Measurements from ENCODE around the gene BCL7B. TPM values are rescaled to one million over a fixed set of nuclear protein-coding genes. Genes with fewer than 3 reads are reported as not detected.
"Not testable (repeated sequence)": the region's sequence is repeated elsewhere in the genome, so short reads cannot be mapped to it uniquely, and the experiment has no call there.

Gene BCL7B
- total RNA-seq, 1 donor from 2014 or later = 83.9 TPM

- TF ChIP-seq CTCF (IDR thresholded peaks at IDR 0.05; ENCODE audit: insufficient read depth, low read length, poor library complexity, severe bottlenecking) = no peak
- no peak for DNase-seq (ENCODE audit: low read depth)
- Histone ChIP-seq H3K36me3 (ENCODE audit: control insufficient read depth, insufficient read depth, low read length) (peaks cover 2% of the 10 kb centered on the region), H3K4me3 (ENCODE audit: low read depth, low read length) (peak overlapping the region; percentile 53), H3K27me3 (ENCODE audit: control insufficient read depth, insufficient read depth, low read length) (no peaks in the 10 kb centered on the region)
These were observed 1.0 kb downstream of the BCL7B start for GRCh38 chr7:73556208-73557107.

GRCh38 chr7:73555411-73555982 is 2.0 kb downstream of the BCL7B start:
- TF ChIP-seq CTCF (IDR thresholded peaks at IDR 0.05; ENCODE audit: insufficient read depth, low read length, poor library complexity, severe bottlenecking) = no peak
- Histone ChIP-seq H3K36me3 (ENCODE audit: control insufficient read depth, insufficient read depth, low read length) (peaks cover 2% of the 10 kb centered on the region), H3K4me3 (ENCODE audit: low read depth, low read length) (peak overlapping the region; percentile 53), H3K27me3 (ENCODE audit: control insufficient read depth, insufficient read depth, low read length) (no peaks in the 10 kb centered on the region)
- no peak for DNase-seq (ENCODE audit: low read depth)

- not testable (repeated sequence) for H3K4me3 ChIP-seq (ENCODE audit: low read depth, low read length); DNase-seq (ENCODE audit: low read depth); H3K27me3 ChIP-seq (ENCODE audit: control insufficient read depth, insufficient read depth, low read length); H3K36me3 ChIP-seq (ENCODE audit: control insufficient read depth, insufficient read depth, low read length)
These were observed 7.4 kb downstream of the BCL7B start for GRCh38 chr7:73550093-73550492.

- no peak for DNase-seq (ENCODE audit: low read depth)
- Histone ChIP-seq H3K36me3 (ENCODE audit: control insufficient read depth, insufficient read depth, low read length) (no peaks in the 10 kb centered on the region), H3K27me3 (ENCODE audit: control insufficient read depth, insufficient read depth, low read length) (no peaks in the 10 kb centered on the region), H3K4me3 (ENCODE audit: low read depth, low read length) (no peak overlapping the region)
- TF ChIP-seq CTCF (IDR thresholded peaks at IDR 0.05; ENCODE audit: insufficient read depth, low read length, poor library complexity, severe bottlenecking) = no peak
These were observed 8.3 kb downstream of the BCL7B start for GRCh38 chr7:73549176-73549575.

- Histone ChIP-seq H3K36me3 (ENCODE audit: control insufficient read depth, insufficient read depth, low read length) (no peaks in the 10 kb centered on the region), H3K27me3 (ENCODE audit: control insufficient read depth, insufficient read depth, low read length) (no peaks in the 10 kb centered on the region), H3K4me3 (ENCODE audit: low read depth, low read length) (no peak overlapping the region)
- TF ChIP-seq CTCF (IDR thresholded peaks at IDR 0.05; ENCODE audit: insufficient read depth, low read length, poor library complexity, severe bottlenecking) = no peak
- no peak for DNase-seq (ENCODE audit: low read depth)
These were observed 9.6 kb downstream of the BCL7B start for GRCh38 chr7:73547841-73548240.

- TF ChIP-seq CTCF (IDR thresholded peaks at IDR 0.05; ENCODE audit: insufficient read depth, low read length, poor library complexity, severe bottlenecking) = no peak
- H3K36me3 ChIP-seq (ENCODE audit: control insufficient read depth, insufficient read depth, low read length) = peaks cover 3% of the 10 kb centered on the region
- H3K27me3 ChIP-seq (ENCODE audit: control insufficient read depth, insufficient read depth, low read length) = no peaks in the 10 kb centered on the region
- no peak overlapping the region for H3K4me3 ChIP-seq (ENCODE audit: low read depth, low read length)
- no peak for DNase-seq (ENCODE audit: low read depth)
These were observed 12.8 kb downstream of the BCL7B start for GRCh38 chr7:73544678-73545077.
